NT2/D1 (cell line): Measurements from ENCODE around the gene TECTA.

Source experiments
- SUZ12 ChIP-seq: IDR thresholded peaks from 2 replicates; pipeline ENCODE4 v1.6.1; 2011; ENCODE audit not compliant: insufficient read length, insufficient read depth; ENCODE audit errors: extremely low read depth
- YY1 ChIP-seq: IDR thresholded peaks from 2 replicates; pipeline ENCODE4 v1.6.1; 2011; ENCODE audit not compliant: insufficient read length, insufficient read depth
- ZNF274 ChIP-seq: IDR thresholded peaks from 2 replicates; pipeline ENCODE4 v1.6.1; 2011; ENCODE audit warnings: mild to moderate bottlenecking, low read depth, low read length

DNA sequence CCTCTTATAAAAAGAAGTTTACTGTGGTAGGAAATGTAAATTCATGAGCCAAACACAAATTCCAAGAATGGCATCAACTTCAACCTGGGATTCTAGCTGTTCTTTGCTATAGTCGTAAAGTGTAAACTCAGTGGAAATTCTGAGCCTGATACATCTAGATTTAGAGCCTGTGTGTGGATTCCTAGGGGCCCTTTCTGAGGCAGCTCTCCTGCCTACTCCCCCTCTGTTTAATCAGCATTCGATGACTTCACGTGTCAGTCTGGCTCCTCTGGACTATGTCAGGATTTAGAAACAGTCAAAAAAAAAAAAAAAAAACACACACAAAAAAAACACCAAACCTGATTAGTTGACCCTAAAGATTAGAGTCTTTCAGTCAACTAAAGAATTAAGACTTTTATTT, 98.5 kb downstream of the TECTA start:
- TF ChIP-seq YY1: no peak
- no peak for TF ChIP-seq SUZ12
- no peak for TF ChIP-seq ZNF274
